Brain pericyte (primary cell): ENCODE data around the gene PRMT7.
A peak's percentile ranks its signal among the peaks of the same experiment; 100 is the strongest.

Experiments used
- DNase-seq: peaks from one replicate; pipeline ENCODE4 v3.0.0-alpha.2; 2012; ENCODE audit warnings: low read depth, low spot score

PRMT7 gene, protein sequence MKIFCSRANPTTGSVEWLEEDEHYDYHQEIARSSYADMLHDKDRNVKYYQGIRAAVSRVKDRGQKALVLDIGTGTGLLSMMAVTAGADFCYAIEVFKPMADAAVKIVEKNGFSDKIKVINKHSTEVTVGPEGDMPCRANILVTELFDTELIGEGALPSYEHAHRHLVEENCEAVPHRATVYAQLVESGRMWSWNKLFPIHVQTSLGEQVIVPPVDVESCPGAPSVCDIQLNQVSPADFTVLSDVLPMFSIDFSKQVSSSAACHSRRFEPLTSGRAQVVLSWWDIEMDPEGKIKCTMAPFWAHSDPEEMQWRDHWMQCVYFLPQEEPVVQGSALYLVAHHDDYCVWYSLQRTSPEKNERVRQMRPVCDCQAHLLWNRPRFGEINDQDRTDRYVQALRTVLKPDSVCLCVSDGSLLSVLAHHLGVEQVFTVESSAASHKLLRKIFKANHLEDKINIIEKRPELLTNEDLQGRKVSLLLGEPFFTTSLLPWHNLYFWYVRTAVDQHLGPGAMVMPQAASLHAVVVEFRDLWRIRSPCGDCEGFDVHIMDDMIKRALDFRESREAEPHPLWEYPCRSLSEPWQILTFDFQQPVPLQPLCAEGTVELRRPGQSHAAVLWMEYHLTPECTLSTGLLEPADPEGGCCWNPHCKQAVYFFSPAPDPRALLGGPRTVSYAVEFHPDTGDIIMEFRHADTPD

DNA sequence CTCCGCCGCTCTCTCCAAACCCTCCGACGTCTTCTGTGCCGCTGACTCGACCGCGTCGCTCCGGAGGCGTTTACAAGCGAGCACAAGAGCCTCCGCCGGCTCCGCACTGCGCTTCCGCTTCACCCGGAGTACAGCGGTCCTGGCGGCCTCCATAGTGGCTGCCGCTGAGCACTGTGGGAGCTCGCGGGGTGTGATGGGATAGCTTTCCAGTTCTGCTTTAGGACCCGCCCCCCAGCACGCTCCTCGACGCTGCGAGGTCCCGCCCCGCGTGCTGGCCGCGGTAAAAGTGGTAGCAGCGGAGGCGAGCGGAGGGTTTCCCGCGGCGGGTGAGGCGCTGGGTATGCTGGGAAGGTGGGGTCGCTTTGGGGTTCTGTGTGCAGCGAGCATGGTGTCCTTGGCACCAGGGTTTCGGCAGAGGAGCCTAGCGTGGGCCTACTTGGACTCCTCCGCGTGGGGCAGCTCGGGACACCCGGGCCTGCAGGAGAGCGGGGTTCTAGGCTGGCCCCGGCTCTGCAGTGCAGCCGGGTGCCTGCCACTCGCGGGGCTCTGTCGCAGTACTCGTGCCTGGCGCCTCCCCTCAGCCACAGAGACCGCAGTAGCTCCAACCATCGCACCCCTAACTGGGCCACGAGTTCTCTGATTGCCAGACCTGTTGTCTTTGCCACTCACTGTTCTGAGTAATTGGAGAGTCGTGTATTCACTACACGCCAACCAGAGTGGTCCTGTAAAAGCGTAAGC, at the start of gene PRMT7, which contains the start of gene SLC7A6OS:
PRMT7 (plus strand) TSS at position 246 of the 738 bp plus-strand sequence. CDS start 4,961 bp downstream, outside the sequence.
SLC7A6OS (minus strand) TSS at position 173 of the 738 bp plus-strand sequence; CDS start at position 153, 20 bp downstream.
- peak; percentile 54 for DNase-seq

DNA sequence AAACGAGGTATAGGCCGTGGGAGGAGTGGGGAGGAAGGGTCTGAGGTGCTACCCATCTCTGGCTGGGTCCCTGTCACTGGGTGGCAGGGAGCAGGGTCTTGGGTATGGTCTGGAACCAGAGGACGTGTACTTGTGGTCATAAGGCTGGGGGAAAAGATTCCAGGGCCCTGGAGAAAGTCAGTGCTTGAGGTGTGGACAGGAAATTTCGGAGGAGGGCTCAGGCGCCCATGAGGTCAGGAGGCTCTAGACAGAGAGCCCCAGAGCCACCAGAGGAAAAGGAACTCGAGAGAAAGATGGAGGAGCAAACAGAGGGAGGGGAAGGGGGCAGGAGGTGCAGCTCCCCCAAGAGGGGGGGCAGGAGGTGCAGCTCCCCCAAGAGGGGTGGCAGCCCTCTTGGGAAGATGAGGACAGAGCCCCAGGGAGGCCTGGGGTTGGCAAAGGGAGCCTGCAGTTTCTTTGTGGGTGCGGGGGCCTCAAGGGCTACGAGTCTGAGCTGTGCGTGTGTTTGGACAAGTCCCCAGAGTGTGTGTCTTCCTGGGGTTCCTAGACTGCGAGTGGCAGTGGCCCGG, 47.2 kb upstream of the PRMT7 start:
- no peak for DNase-seq

DNA sequence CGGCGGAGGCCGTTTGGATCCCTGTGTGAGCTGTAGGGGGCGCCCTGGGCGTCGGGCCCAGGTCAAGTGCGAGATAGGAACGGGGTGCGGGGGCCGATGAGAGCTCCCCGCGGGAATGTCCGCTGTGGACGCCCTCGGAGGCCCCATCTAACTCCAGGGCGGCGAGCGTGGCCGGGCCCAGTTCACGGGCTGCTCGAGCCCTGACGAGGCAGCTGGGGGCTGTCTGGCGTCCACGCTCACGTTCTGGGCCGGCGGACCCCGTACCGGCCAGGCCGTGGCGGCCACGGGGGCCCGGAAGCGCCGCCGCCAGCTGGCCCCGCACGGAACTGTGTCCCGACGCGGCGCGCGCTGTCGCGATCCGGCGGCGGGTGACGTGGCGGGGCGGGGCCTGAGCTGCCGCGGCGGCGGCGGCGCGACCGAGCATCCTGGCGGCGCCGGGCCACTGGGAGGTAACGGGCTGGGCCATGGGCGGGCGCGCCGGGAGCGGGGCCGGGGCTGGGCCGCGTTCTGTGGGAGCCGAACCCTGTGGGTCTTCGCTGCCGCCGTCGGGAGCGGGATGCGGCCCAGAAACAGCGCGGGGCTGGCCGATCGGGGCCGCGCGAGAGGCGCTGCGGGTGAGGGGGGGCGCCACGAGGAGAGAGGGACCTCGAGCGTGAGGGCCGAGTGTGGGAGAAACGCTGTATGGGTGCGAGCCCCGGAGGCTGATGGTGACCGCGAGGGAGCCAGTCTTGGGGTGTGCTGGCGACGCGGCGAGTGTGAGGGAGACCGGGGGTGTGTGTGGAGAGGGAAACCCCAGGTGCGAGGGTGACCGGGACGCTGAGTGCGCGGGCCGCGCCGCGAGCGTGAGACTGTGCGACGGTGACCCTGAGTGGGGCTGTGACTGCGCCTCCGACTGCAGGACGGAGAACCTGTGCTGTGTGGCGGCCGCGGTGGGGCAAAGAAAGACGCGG, 46.4 kb upstream of the PRMT7 start, which contains the start of gene SLC7A6:
SLC7A6 (plus strand) TSS at position 399 of the 950 bp plus-strand sequence. CDS start 10,201 bp downstream, outside the sequence.
- DNase-seq: no peak

DNA sequence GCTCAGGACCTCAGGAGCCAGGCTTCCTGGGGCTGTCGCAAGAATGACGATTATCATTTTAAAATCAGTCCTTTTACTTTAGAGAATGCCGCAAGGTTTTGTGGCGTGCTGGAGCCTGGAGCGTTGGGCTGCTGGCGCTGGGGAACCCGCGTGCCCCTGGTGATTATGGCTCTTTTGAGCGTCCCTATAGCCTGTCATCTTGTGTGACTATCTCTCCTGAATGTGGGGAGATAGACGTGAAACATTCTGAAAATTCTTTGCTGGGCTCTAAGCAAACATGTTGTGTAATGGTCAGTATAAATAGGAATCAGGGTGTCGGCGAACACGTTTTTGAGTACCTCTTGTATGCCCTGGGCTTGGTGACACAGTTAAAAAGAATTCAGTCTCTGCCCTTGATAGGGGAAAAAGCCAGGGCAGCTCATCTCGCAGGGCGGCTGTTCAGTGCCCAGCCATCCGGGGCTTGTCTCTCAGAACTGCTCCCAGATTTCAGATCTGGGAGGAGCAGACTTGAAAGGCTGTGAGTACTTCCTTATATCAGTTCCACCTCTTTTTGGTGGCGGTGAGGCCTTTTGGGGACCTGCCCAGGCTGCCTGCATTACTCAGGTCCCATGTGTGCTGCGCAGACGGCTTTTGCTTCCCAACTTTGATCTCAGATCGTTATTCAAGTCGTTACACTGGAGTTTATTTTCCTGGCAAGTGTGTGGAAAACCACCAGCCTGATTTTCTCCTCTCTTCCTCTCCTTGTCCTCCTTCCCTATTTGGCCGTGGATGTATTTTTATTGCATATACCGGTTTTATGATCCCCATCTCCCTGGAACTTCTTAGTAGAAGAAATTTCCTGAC, 45.5 kb upstream of the PRMT7 start:
- DNase-seq: no peak

DNA sequence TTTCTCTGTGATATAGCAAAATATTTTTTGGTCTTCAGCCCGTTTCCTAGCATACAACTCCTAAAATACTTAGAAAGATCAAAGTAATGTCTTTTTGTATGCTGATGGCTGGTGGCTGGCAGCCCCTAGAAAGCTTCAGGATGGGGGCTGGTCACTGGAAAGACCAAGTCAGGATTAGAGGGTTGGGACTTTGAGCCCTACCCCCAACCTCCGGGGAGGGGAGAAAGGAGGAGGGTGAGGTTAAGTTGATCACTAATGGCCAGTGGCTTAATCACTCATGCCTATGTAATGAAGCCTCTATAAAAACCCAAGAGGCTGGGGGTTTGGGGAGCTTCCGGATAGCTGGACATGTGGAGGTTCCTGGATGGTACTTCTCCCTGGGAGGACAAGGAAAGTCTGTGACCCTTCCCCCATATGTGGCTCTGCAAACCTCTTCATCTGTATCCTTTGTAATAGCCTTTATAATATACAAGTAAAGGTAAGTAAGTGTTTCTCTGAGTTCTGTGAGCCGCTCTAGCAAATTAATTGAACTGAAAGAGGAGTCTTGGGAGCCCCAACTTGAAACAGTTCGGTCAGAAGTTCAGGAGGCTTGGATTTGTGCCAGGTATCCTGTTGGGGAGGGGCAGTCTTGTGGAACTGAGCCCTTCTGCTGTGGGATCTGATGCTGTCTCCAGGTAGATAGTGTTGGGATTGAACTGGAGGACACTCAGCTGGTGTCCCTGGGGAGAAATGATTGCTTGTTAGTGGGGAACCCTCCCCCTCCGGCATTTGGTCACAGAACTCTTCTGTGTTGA, 43.0 kb upstream of the PRMT7 start:
- no peak for DNase-seq

DNA sequence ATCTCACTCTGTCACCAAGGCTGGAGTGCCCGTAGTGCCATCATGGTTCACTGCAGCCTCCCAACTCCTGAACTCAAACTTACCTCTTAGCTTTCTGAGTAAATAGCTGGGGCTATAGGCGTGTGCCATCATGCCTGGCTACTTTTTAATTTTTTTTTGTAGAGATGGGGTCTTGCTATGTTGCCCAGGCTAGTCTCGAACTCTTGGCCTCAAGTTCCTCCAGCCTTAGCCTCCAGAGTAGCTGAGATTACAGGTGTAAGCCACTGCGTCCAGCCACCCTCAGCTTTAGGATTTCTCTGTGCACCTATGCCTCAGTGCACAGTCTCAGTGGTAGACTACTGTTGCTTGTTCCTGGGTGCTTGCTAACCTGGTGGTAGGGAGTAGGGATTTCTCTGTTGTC, 41.0 kb upstream of the PRMT7 start:
- DNase-seq: no peak

DNA sequence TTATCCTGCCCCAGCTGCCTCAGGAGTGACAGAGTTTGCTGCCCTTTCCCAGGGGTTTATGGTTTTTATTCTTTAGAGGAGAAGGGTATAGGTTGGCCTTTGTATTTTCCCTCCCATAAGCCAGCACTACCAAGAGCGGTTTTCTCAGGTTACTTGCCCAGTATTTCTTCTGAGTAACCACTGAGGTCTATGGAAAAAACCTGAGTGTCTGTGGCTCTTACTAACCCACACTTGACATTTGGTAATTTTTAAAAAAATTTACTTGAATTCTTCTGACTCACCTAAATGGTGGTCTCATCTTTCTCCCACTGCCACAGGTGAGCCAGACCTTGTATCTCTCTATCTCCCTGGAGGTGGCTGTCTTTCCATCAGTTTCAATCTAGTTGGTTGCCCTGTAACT, 40.5 kb upstream of the PRMT7 start:
- no peak for DNase-seq

DNA sequence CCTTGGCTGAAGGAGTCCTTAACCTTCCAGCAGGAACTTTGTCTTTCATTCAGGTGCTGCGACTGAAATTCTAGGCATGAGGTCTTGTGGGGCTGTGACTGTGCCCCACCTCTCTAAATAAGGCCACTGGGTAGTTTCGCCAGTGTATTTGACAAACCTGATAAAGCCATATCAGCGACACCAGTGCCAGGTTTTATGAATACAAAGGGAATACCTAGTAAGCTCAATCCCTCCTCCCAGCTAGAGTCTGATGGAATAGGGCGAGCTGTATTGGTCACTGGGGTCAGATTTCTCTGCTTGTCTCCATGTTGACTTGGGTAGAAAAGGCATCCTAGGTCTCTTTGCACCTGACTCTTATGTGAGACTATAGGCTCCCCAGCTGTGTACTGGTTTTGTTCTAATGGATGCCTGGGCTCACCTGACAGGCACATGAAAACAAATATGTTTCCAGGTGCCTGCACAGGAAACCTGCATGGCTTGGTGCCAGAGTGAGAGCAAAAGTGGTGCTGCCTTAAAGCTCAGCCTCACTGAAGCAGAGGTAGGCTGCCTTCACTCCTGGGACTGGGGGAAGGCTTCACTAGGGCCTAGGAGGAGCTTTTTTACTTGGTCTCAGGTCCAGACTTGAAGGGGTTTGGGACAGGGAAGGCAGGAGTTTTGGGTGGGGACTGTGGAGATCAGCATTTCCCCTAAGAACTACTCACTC, 38.2 kb upstream of the PRMT7 start:
- DNase-seq: no peak

DNA sequence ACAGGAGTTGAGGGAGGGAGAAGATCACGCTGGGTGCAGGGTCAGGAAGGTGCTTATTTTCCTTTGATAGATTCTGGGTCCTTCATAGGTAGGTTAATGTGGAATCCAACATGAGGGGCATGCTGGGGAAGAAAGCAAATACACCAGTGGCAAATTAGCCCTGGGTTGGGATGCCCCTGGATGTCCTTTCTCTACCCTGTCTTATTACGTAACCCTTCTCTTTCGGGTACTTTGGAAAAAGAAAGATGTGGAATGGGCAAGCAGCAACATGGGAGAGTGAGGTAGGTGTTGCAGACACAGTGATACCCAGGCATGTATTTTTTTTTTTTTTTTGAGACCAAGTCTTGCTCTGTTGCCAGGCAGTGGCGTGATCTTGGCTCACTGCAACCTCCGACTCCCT, 37.4 kb upstream of the PRMT7 start:
- no peak for DNase-seq

DNA sequence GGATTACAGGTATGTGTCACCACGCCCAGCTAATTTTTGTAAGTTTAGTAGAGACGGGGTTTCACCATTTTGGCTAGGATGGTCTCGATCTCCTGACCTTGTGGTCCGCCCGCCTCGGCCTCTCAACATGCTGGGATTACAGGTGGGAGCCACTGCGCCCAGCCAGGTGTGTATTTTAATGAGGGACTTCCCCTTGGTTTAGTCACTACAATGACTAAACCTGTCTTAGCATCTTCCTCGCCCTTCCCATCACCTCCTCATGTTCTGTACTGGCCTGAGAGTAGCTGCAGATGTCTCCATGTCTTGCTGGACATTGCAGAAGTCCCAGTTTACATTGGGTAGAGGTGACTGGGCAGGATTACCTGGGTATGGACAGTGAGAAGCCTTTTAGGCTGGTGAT, 36.9 kb upstream of the PRMT7 start:
- DNase-seq: no peak

DNA sequence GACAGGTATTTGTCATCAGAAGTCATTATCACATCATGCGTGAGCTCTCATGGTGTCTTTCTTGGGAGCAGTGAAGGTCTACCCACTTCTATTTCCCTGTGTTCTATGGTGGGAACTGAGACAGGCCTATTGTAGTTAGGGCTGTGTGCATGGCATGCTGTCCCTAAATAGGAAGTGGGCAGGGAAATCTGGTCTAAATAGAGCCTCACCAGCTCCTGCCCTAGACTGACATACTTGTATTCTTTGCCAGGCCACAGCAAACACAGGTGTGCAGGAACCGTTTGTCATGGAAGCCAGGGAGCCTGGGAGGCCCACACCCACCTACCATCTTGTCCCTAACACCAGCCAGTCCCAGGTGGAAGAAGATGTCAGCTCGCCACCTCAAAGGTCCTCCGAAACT, 36.4 kb upstream of the PRMT7 start:
- DNase-seq: no peak

DNA sequence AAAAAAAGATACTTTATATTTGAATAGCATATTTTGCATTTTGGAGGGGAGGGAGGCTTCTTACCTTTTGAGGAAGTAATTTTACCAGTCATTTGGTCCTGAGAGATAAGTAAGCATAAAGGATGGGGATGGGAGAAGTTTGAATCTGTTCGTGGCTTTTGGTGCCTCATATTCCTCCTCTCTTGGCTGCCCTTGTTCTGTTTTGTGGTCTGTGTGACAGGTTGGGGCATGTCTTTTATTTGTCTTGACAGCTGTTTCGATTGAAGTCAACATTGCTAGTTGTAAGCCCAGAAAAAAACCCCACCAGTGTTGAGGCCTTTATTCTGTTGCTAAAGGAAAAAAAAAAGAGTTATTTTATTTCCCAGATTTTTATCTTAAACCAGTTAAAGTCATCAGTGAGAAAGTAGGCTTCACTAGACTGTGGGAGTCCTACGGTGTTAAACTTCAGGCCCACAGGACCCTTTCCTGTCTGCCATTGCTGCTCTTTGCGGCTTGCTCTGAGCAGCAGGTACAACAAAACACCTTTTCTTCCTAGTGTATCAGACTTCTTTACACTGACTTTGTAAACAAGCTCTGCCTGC, 35.1 kb upstream of the PRMT7 start:
- DNase-seq: no peak

DNA sequence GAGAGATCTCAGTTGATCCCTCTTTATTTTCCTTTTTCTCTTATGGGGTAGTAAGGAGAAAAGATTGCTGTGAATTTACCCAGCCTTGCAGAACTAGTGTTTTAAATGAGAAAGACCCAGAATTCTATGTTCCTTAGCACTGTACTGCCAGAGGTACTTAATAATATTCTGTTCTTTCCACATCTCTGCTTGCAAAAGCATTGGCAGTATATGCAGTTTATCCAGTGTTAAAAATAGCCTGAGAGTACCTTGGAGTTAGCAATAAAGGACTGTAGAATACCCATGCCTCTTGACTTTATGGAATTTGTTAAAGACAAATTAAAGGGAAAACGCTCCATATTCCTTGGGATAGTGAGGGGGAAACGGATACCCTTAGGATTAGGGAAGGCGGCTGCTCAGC, 34.6 kb upstream of the PRMT7 start:
- no peak for DNase-seq

DNA sequence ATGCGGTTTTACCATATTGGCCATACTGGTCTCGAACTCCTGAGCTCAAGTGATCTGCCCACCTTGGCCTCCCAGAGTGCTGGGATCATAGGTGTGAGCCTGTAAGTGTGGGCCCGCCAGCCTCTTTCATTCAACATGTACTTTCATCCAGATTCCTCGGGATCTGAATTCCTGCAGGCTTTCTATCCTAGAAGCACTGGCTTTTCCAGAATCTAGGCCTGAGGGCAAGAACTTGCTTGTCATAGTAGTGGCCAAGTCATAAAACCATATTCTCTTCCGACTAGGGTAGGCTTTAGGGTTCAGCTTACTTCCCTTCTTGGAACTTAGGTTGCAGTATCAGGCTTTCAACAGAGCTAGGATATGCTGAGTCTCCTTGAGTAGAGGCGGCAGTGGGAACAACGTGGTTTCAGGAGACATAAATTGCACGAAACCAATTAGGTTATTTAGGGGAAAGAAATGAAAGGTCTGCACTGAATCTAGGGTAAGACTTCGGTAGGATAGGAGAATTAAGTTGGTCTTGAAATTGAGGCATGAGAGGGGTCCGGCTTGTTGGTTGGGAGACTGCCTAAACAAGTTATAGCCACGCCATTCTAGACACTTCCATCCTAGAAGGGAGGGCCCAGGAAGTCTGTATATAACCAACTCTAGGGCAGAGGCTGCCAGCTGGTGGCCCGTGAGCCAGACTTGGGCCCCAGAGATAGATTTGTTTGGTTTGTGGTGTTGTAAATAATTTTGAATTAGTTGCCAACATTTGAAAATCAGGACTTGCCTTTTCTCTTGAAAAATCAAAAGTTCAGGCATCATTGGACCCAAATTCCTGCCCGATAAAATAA, 30.9 kb upstream of the PRMT7 start:
- no peak for DNase-seq

DNA sequence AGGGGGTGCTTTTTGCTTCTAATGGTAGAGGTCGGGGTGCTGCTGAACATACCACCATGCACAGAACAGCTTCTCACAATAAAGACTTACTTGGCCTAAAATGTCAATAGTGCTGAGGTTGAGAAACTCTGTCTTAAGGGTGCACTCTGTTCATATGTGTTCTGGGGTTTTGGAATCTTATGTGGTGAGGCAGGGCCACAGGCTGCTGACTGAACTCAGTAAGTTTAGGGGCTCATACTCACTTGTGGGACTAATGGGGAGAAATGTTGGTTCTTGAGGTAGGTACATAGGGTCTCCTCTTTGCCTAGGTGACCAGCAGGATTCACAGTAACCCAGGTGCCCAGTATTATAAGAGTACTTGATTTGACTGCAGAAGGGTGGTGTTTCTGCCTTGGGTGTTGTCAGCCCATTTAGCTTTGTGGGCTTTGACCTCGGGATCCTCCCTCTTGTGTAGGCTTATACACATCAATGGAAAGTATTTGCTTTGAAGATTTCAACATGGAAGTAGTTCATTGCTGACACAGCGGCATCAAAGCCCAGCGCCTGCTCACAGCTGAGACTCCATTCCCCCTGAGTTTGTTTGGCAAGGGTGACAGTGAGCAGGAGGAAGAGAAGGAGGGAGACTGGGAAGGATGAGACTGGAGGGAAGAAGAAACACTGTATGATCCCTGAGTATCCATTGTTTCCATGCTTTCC, 29.3 kb upstream of the PRMT7 start:
- no peak for DNase-seq

DNA sequence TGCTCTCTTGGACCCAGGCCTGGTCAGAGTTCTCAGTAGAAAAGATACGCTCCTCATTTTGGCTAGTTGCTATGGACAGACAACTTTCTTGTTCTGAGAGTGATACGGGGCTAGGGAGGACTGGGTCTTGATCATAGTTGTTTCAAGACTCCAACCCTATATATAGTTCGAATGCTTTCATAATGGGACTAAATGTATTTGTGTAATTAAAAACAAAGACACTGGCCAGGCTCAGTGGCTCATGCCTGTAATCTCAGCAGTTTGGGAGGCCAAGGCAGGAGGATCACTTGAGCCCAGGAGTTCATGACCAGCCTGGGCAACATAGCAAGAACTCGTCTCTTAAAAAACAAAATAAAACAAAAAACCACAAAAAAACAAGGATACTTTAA, 28.8 kb upstream of the PRMT7 start:
- no peak for DNase-seq
